Left ventricle myocardium superior (tissue), 1 donor: Measurements from ENCODE around the gene ZNF462. TPM values are rescaled to one million over a fixed set of nuclear protein-coding genes. Genes with fewer than 3 reads are reported as not detected.

Experiments
- ATAC-seq: fragments of 200-7000 bp; cut with Tn5 transposase; one replicate; pipeline ENCODE4 v1.9.1; 2020; ENCODE audit warnings: mild to moderate bottlenecking, moderate library complexity
- DNase-seq: peaks from one replicate; pipeline ENCODE4 v3.0.0-alpha.2; 2020
- intact Hi-C: fragments of 100-400 bp; cut with micrococcal nuclease; formaldehyde crosslinking; loops from one replicate; pipeline ENCODE4 v1.11.0; 2022
- total RNA-seq: library from RNA; stranded (reverse); fragmentation: NEBNext Ultra II Directional; extraction: Animal tissue kit (Norgen Biotek cat#: 25700); gene quantifications from one replicate; pipeline ENCODE4 v1.2.1, GENCODE V29; 2021
- donor health status: DM: no; HTN: yes; CAD: no; lungs with severe emphysema.

The ZNF462 gene
- total RNA-seq, 1 donor from 2014 or later = 23.0 TPM

GRCh38 chr9:107025260-107026035 is 162.5 kb downstream of the ZNF462 start:
- intact Hi-C loops = no loop called here
- no peak for DNase-seq
- ATAC-seq = no peak

- intact Hi-C loops = no loop called here
- DNase-seq = no peak
- ATAC-seq = no peak
These were observed 166.2 kb downstream of the ZNF462 start for GRCh38 chr9:107029146-107029545.

DNA sequence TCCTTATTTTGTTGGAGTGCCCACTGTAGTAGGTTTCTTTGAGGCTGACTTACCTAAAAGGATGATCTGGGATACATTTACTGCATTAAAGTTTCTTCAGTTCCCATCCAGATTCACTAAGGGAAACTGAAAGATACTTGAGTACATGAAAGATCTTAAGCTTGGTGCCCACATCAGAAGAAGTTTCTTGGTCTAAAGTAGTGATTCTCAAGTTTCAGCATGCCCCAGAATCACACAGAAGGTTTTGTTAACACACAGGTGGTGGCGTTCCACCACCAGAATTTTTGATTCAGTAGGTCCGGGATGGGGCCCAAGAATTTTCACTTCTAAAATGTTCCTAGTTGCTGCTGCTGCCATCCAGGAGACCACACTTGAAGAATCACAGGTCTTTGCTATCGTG is 171.0 kb downstream of the ZNF462 start:
- no peak for DNase-seq
- intact Hi-C loops = no loop called here
- ATAC-seq = no peak

DNA sequence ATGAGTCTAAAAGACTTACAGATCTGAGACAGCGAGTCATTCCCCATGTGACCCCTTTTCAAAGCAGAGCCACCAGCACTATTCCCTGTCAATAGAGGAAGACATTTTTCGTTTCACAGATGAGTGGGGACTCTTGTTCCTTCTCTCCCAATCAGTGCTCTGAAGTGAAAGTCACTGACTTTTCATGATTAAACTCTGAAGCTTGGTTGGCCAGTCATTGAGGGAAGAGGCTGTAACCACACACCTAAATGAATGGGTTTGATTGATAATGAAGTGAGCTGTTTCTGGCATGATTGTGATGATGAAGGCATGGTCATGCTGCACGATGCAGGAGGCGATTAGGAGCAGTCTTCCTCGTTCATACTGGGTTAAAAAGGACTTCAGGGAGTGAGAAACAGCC is 171.9 kb downstream of the ZNF462 start:
- intact Hi-C loops = no loop called here
- ATAC-seq = no peak
- no peak for DNase-seq

DNA sequence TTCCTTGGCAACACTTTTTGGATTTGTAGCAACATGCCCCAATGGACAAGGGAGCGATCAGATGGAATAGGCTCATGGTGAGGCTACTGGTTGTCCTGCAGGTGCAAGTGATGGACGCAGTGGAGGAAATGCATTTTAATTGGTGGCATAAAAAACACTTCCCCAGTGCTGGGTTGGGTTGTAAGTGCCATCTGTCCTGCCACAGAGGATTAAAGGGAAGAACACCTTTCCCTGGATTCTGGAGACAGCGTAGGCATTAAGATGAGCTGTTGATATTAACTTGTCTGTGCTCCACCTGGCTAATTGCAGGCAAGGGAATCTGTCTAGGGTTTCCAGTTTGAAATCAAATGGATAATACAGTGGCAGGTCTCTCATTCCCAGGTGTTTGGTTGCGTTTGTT is 173.4 kb downstream of the ZNF462 start:
- DNase-seq (no peak), ATAC-seq (no peak)
- intact Hi-C loops = no loop called here

GRCh38 chr9:107039542-107039941 is 176.6 kb downstream of the ZNF462 start:
- DNase-seq (no peak), ATAC-seq (no peak)
- intact Hi-C loops = no loop called here

DNA sequence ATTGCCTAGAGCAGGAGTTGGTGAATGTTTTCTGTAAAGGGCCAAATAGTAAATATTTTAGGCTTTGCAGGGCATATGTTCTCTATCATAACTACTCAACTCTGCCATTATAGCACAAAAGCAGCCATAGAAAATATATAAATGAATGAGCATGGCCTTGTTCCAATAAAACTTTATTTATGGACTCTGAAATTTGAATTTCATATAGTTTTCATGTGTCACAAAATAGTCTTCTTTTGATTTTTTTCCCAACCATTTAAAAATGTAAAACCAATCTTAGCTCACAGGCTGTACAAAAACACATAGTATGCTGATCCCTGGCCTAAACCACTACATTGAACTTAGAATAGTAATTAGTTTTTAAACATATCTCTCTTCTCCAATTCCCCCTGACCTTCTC is 179.6 kb downstream of the ZNF462 start:
- intact Hi-C loops = no loop called here
- ATAC-seq = no peak
- no peak for DNase-seq

DNA sequence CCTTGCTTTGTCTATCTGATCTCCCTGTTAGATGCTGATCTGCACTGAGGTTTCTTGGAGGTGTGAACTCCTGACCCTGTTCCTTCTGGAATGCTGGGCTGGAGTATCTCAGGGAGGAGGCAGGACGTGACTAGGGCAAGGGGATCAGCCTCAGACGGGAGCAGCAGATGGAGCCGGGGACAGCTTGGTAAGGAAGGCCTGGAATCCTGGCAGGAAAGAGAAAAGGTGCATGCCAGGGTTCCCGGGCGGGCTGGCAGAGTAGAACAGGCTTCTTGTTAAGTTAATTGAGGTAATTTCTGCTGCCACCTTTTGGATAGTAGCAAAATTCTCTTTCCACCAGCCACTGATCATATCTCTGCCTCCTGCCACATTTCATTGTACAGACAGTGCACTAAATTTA is 180.9 kb downstream of the ZNF462 start:
- peak; percentile 41 for ATAC-seq
- intact Hi-C loops = no loop called here
- peak; percentile 39 for DNase-seq

GRCh38 chr9:107044872-107045271 is 181.9 kb downstream of the ZNF462 start:
- DNase-seq = no peak
- intact Hi-C loops = no loop called here

GRCh38 chr9:107046692-107047091 is 183.7 kb downstream of the ZNF462 start:
- no peak for ATAC-seq
- intact Hi-C loops = no loop called here
- DNase-seq = no peak

More at GRCh38 chr9:107044872-107045271, 181.9 kb downstream of the ZNF462 start:
- ATAC-seq = no peak

GRCh38 chr9:107049046-107049802 is 186.3 kb downstream of the ZNF462 start:
- ATAC-seq (no peak), DNase-seq (no peak)
- intact Hi-C loops = no loop called here

GRCh38 chr9:107049803-107050184 is 186.8 kb downstream of the ZNF462 start:
- intact Hi-C loops = no loop called here
- ATAC-seq = no peak
- no peak for DNase-seq

DNA sequence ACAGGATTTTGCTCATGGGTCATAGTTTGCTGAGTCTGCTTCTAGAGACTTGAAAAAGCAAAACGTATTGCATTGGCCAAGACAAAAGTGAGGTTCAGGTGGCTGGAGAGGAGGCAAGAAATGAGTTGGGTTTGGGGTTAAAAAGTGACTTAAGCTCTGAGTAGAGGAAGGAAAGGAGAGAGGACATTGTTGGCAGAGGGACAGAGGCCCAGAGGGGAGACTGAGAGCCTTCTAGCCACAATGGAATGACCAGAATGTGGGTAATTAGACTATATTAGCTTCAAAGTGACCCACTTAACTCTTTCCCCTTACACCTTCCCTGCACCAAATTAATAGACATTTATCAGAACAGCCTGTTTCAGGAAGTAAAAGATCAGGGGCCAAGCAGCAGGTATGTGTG is 188.4 kb downstream of the ZNF462 start:
- intact Hi-C loops = no loop called here
- ATAC-seq = no peak
- no peak for DNase-seq

DNA sequence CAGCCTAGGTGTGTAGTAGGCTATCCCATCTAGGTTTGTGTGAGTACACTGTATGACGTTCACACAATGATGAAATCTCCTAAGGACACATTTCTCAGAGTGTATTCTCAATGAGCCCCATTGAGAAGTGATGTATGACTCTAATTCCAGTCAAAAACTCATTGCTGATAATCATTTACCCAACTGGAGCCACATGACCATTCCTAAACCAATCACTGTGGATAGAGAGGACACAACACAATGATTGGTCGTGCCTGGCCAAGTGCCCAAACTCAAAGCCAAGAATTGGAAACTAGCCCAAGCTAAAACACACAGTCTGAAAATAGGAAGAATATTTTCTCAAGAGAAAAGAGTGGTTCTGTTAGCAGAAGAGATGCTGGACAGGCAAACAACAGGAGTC is 191.2 kb downstream of the ZNF462 start:
- ATAC-seq (no peak), DNase-seq (no peak)
- intact Hi-C loops = no loop called here

DNA sequence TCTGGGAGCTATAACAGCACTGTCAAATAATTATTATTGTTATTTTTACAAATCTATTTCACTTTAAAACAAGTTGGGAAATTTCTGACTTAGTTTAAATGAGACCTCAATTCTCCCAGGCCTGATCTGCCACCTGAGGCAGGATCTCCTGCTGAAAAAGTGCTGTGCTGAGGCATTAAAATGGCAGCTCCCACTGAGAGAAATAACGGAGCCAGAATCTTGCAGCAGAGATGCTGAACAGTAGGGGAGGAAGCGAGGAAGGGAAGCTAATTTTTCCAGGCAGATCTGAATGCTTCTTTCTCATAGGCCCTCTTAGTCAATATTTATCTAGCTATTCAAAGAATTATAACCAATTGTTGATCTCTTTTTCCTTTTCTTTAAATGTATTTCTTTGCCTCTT is 196.3 kb downstream of the ZNF462 start:
- DNase-seq (no peak), ATAC-seq (no peak)
- intact Hi-C loops = no loop called here

DNA sequence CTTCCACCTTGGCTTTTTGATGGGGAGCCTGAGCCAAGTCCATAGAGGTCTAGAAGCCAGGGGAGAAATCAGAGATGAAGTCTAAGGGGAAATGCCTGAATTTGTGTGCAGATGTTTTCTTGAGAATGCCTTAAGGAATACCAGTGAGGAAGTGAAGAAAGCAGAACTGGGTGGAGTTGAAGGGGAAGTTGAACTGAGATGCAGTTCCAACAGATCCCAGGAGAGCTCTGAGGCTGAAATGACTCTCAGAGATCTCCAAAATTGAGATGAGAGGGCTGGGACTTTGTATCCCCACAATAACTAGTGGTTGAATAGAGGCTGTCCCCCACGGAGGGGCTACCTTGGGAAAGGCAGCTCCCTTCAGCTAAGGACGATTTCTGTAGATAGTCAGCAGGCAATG is 197.1 kb downstream of the ZNF462 start:
- intact Hi-C loops = no loop called here
- ATAC-seq (peak; percentile 54), DNase-seq (no peak)
